GM18498 (cell line): ENCODE measurements around the gene ZNF316.
A peak's percentile ranks its signal among the peaks of the same experiment; 100 is the strongest.

Experiments
- ATAC-seq: cut with Tn5 transposase; IDR thresholded peaks from one replicate; pipeline ENCODE4 v1.9.1; 2021; ENCODE audit warnings: mild to moderate bottlenecking, moderate library complexity; ENCODE audit not compliant: unreplicated experiment

The ZNF316 gene

GRCh38 chr7:6636741-6637543 lies at the start of gene ZNF316:
TSS of gene ZNF316 (plus strand) at chr7:6637318. CDS start at chr7:6642410, 5,092 bp downstream.
- peak; percentile 81 for ATAC-seq

GRCh38 chr7:6588566-6588965 lies 48.6 kb upstream of the ZNF316 start:
- no peak for ATAC-seq

- no peak for ATAC-seq
Measured at GRCh38 chr7:6589151-6589828, 47.8 kb upstream of the ZNF316 start.

GRCh38 chr7:6589829-6590644 lies 47.1 kb upstream of the ZNF316 start, which contains the start of gene INTS15:
TSS of gene INTS15 (plus strand) at chr7:6590021. CDS start at chr7:6590284, 263 bp downstream.
- ATAC-seq: peak; percentile 90

- ATAC-seq: no peak
Measured at GRCh38 chr7:6590645-6591110, 46.4 kb upstream of the ZNF316 start.

GRCh38 chr7:6600093-6600492 lies 37.0 kb upstream of the ZNF316 start:
- no peak for ATAC-seq

- no peak for ATAC-seq
Measured at GRCh38 chr7:6604458-6604857, 32.7 kb upstream of the ZNF316 start.

- ATAC-seq: no peak
Measured at GRCh38 chr7:6606866-6607583, 30.1 kb upstream of the ZNF316 start.

GRCh38 chr7:6607651-6608051 lies 29.5 kb upstream of the ZNF316 start:
- ATAC-seq: no peak

- no peak for ATAC-seq
Measured at GRCh38 chr7:6608081-6608480, 29.0 kb upstream of the ZNF316 start.

GRCh38 chr7:6608794-6609193 lies 28.3 kb upstream of the ZNF316 start:
- no peak for ATAC-seq

GRCh38 chr7:6612819-6613218 lies 24.3 kb upstream of the ZNF316 start:
- ATAC-seq: no peak

GRCh38 chr7:6613706-6614105 lies 23.4 kb upstream of the ZNF316 start:
- no peak for ATAC-seq

GRCh38 chr7:6614953-6615722 lies 22.0 kb upstream of the ZNF316 start, which contains the start of gene ZNF853:
TSS of gene ZNF853 (plus strand) at chr7:6615610. CDS start at chr7:6616175, 565 bp downstream.
- no peak for ATAC-seq

GRCh38 chr7:6615723-6616555 lies 21.2 kb upstream of the ZNF316 start:
- no peak for ATAC-seq

GRCh38 chr7:6616854-6617643 lies 20.1 kb upstream of the ZNF316 start:
- ATAC-seq: no peak

GRCh38 chr7:6618621-6619020 lies 18.5 kb upstream of the ZNF316 start:
- no peak for ATAC-seq

GRCh38 chr7:6619961-6620360 lies 17.2 kb upstream of the ZNF316 start:
- no peak for ATAC-seq
